GM23338 (cell line): ENCODE measurements around the gene EAF2. TPM values are rescaled to one million over a fixed set of nuclear protein-coding genes. Genes with fewer than 3 reads are reported as not detected.

Experiments
- ATAC-seq: fragments of 200-7000 bp; cut with Tn5 transposase; 3 replicates; pipeline ENCODE4 v1.9.1; 2020
- DNase-seq: peaks from one replicate; pipeline ENCODE4 v3.0.0-alpha.2; 2015; ENCODE audit warnings: low spot score
- H2AFZ ChIP-seq: fragments of 200-600 bp; sonication (generic); 2 replicates; pipeline ENCODE4 v1.8.0; 2016; ENCODE audit warnings: antibody characterized with exemption, mild to moderate bottlenecking, moderate library complexity
- H3F3A ChIP-seq: fragments of 200-600 bp; sonication (generic); replicated peaks from 2 replicates; pipeline ENCODE4 v1.8.0; 2017; ENCODE audit warnings: antibody characterized with exemption, mixed run types, low read depth
- H3K27ac ChIP-seq: fragments of 200-600 bp; sonication (generic); 2 replicates; pipeline ENCODE4 v1.6.1; 2016; ENCODE audit warnings: low read depth
- H3K27me3 ChIP-seq: fragments of 200-600 bp; sonication (generic); 2 replicates; pipeline ENCODE4 v1.8.0; 2016; ENCODE audit warnings: mild to moderate bottlenecking, mixed run types, moderate library complexity; ENCODE audit not compliant: insufficient read depth
- H3K36me3 ChIP-seq: fragments of 200-600 bp; sonication (generic); 2 replicates; pipeline ENCODE4 v1.8.0; 2016; ENCODE audit warnings: mild to moderate bottlenecking; ENCODE audit not compliant: insufficient read depth
- H3K4me1 ChIP-seq: fragments of 200-600 bp; sonication (generic); 2 replicates; pipeline ENCODE4 v1.8.0; 2016; ENCODE audit warnings: mild to moderate bottlenecking, moderate library complexity; ENCODE audit not compliant: insufficient read depth
- H3K4me2 ChIP-seq: fragments of 200-600 bp; sonication (generic); 2 replicates; pipeline ENCODE4 v1.7.1; 2017; ENCODE audit warnings: mixed run types
- H3K4me3 ChIP-seq: fragments of 200-600 bp; sonication (generic); 2 replicates; pipeline ENCODE4 v1.6.1; 2016; ENCODE audit warnings: mixed run types
- H3K79me2 ChIP-seq: fragments of 200-600 bp; sonication (generic); replicated peaks from 2 replicates; pipeline ENCODE4 v1.8.0; 2017; ENCODE audit warnings: mild to moderate bottlenecking; ENCODE audit not compliant: insufficient read depth
- H3K9me2 ChIP-seq: fragments of 200-600 bp; sonication (generic); 2 replicates; pipeline ENCODE4 v1.8.0; 2017; ENCODE audit not compliant: insufficient read depth
- H4K20me1 ChIP-seq: fragments of 200-600 bp; sonication (generic); replicated peaks from 2 replicates; pipeline ENCODE4 v1.8.0; 2017; ENCODE audit warnings: mild to moderate bottlenecking; ENCODE audit not compliant: insufficient read depth
- H3K27ac Mint-ChIP-seq: 2 replicates; pipeline ENCODE4 v1.8.0; 2020; ENCODE audit warnings: inconsistent platforms, mild to moderate bottlenecking, moderate library complexity, mixed read lengths
- H3K27me3 Mint-ChIP-seq: 3 replicates; pipeline ENCODE4 v1.8.0; 2022; ENCODE audit warnings: low read depth, mild to moderate bottlenecking, moderate library complexity, mixed read lengths, inconsistent platforms; ENCODE audit not compliant: insufficient read depth, poor library complexity
- H3K36me3 Mint-ChIP-seq: 3 replicates; pipeline ENCODE4 v1.8.0; 2021; ENCODE audit warnings: low read depth, mild to moderate bottlenecking, inconsistent platforms, moderate library complexity, mixed read lengths
- H3K4me1 Mint-ChIP-seq: 3 replicates; pipeline ENCODE4 v1.8.0; 2020; ENCODE audit warnings: mild to moderate bottlenecking, inconsistent platforms, mixed read lengths
- H3K4me3 Mint-ChIP-seq: 3 replicates; pipeline ENCODE4 v1.8.0; 2021; ENCODE audit warnings: moderate library complexity, mild to moderate bottlenecking, inconsistent platforms, mixed read lengths
- H3K9me3 Mint-ChIP-seq: 3 replicates; pipeline ENCODE4 v1.8.0; 2020; ENCODE audit warnings: moderate library complexity, mild to moderate bottlenecking, inconsistent platforms, mixed read lengths
- EZH2 ChIP-seq: fragments of 200-600 bp; sonication (generic); IDR thresholded peaks from one replicate; pipeline ENCODE4 v1.8.0; 2017; ENCODE audit warnings: antibody characterized with exemption, mild to moderate bottlenecking, low read depth; ENCODE audit not compliant: unreplicated experiment
- JUNB ChIP-seq: IDR thresholded peaks from one replicate; pipeline ENCODE4 v1.6.1; 2016; ENCODE audit warnings: antibody characterized with exemption; ENCODE audit not compliant: unreplicated experiment
- POLR2AphosphoS5 ChIP-seq: IDR thresholded peaks from 2 replicates; pipeline ENCODE4 v1.6.1; 2016; ENCODE audit warnings: antibody characterized with exemption, low read depth
- STAT1 ChIP-seq: IDR thresholded peaks from one replicate; pipeline ENCODE4 v1.6.1; 2016; ENCODE audit warnings: antibody characterized with exemption; ENCODE audit not compliant: unreplicated experiment
- ZNF331 ChIP-seq: fragments of 250-450 bp; sonication (Bioruptor Pico); IDR thresholded peaks from 2 replicates; pipeline ENCODE4 v1.5.0; 2020; ENCODE audit warnings: low read depth, mild to moderate bottlenecking, moderate library complexity
- polyA plus RNA-seq: library from polyadenylated mRNA; unstranded; fragments of >200 nt; fragmentation: Nextera tagmentation; extraction: Ambion mirVana; gene quantifications from 2 replicates; pipeline ENCODE4 v1.2.1, GENCODE V29; 2016
- total RNA-seq: library from RNA; depleted of rRNA; stranded (reverse); fragments of >200 nt; shearing (Covaris generic); gene quantifications from 2 replicates; pipeline ENCODE4 v1.2.3, GENCODE V29; 2014
- TF ChIP-seq, protein P1 (sequence below): fragments of 250-450 bp; sonication (Bioruptor Pico); IDR thresholded peaks from 2 replicates; pipeline ENCODE4 v1.5.0; 2020; ENCODE audit warnings: mild to moderate bottlenecking, moderate library complexity
- TF ChIP-seq, protein P2 (sequence below): IDR thresholded peaks from one replicate; pipeline ENCODE4 v1.6.1; 2018; ENCODE audit warnings: antibody characterized with exemption; ENCODE audit not compliant: unreplicated experiment

The EAF2 gene
- total and polyA plus RNA-seq, 2 experiments from 2014 or later, result 5.7 to 14.7 TPM

DNA sequence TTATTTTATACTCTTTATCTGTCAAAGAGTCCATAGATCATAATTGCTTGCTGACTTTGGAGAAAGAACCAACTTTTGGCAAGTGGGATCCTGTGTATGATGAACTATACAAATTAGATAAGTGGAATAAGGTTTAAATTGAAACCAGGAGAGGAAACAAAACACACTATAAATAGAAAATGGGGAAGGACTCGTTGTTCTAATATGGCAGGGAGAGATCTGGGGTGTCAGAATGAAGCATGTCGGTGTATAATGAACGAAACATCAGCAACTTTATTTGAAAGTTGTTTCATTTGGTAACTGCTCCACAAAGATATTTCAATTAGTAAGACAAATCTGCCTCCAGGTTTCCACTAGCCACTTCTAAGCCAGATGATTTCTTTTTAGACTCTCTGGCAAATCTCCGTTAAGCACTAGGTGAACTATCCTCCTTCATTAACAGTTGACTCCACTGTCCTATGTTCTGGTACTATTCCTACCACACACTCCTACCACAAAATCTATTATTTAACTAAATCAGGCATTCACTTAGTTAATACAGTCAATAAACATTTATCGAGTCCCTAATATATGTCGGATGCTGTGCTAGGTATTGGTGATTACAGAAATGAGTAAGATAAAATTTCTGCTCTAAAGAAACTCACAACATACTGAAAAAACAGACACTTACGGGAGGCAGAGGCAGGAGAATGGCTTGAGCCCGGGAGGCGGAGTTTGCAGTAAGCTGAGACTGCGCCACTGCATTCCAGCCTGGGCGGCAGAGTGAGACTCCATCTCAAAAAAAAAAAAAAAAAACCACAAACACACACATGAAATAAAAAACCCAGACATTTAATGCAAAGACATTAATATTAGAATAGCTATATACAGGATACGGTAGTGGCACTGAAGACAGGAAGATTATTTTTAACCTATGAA lies 79.3 kb downstream of the EAF2 start (continued):
- TF ChIP-seq, protein P1, sequence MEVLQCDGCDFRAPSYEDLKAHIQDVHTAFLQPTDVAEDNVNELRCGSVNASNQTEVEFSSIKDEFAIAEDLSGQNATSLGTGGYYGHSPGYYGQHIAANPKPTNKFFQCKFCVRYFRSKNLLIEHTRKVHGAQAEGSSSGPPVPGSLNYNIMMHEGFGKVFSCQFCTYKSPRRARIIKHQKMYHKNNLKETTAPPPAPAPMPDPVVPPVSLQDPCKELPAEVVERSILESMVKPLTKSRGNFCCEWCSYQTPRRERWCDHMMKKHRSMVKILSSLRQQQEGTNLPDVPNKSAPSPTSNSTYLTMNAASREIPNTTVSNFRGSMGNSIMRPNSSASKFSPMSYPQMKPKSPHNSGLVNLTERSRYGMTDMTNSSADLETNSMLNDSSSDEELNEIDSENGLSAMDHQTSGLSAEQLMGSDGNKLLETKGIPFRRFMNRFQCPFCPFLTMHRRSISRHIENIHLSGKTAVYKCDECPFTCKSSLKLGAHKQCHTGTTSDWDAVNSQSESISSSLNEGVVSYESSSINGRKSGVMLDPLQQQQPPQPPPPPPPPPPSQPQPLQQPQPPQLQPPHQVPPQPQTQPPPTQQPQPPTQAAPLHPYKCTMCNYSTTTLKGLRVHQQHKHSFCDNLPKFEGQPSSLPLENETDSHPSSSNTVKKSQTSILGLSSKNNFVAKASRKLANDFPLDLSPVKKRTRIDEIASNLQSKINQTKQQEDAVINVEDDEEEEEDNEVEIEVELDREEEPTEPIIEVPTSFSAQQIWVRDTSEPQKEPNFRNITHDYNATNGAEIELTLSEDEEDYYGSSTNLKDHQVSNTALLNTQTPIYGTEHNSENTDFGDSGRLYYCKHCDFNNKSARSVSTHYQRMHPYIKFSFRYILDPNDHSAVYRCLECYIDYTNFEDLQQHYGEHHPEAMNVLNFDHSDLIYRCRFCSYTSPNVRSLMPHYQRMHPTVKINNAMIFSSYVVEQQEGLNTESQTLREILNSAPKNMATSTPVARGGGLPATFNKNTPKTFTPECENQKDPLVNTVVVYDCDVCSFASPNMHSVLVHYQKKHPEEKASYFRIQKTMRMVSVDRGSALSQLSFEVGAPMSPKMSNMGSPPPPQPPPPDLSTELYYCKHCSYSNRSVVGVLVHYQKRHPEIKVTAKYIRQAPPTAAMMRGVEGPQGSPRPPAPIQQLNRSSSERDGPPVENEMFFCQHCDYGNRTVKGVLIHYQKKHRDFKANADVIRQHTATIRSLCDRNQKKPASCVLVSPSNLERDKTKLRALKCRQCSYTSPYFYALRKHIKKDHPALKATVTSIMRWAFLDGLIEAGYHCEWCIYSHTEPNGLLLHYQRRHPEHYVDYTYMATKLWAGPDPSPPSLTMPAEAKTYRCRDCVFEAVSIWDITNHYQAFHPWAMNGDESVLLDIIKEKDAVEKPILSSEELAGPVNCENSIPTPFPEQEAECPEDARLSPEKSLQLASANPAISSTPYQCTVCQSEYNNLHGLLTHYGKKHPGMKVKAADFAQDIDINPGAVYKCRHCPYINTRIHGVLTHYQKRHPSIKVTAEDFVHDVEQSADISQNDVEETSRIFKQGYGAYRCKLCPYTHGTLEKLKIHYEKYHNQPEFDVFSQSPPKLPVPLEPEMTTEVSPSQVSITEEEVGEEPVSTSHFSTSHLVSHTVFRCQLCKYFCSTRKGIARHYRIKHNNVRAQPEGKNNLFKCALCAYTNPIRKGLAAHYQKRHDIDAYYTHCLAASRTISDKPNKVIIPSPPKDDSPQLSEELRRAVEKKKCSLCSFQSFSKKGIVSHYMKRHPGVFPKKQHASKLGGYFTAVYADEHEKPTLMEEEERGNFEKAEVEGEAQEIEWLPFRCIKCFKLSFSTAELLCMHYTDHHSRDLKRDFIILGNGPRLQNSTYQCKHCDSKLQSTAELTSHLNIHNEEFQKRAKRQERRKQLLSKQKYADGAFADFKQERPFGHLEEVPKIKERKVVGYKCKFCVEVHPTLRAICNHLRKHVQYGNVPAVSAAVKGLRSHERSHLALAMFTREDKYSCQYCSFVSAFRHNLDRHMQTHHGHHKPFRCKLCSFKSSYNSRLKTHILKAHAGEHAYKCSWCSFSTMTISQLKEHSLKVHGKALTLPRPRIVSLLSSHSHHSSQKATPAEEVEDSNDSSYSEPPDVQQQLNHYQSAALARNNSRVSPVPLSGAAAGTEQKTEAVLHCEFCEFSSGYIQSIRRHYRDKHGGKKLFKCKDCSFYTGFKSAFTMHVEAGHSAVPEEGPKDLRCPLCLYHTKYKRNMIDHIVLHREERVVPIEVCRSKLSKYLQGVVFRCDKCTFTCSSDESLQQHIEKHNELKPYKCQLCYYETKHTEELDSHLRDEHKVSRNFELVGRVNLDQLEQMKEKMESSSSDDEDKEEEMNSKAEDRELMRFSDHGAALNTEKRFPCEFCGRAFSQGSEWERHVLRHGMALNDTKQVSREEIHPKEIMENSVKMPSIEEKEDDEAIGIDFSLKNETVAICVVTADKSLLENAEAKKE (CRISPR knock-in tag), result no peak
- TF ChIP-seq POLR2AphosphoS5, result no peak
- TF ChIP-seq, protein P2, sequence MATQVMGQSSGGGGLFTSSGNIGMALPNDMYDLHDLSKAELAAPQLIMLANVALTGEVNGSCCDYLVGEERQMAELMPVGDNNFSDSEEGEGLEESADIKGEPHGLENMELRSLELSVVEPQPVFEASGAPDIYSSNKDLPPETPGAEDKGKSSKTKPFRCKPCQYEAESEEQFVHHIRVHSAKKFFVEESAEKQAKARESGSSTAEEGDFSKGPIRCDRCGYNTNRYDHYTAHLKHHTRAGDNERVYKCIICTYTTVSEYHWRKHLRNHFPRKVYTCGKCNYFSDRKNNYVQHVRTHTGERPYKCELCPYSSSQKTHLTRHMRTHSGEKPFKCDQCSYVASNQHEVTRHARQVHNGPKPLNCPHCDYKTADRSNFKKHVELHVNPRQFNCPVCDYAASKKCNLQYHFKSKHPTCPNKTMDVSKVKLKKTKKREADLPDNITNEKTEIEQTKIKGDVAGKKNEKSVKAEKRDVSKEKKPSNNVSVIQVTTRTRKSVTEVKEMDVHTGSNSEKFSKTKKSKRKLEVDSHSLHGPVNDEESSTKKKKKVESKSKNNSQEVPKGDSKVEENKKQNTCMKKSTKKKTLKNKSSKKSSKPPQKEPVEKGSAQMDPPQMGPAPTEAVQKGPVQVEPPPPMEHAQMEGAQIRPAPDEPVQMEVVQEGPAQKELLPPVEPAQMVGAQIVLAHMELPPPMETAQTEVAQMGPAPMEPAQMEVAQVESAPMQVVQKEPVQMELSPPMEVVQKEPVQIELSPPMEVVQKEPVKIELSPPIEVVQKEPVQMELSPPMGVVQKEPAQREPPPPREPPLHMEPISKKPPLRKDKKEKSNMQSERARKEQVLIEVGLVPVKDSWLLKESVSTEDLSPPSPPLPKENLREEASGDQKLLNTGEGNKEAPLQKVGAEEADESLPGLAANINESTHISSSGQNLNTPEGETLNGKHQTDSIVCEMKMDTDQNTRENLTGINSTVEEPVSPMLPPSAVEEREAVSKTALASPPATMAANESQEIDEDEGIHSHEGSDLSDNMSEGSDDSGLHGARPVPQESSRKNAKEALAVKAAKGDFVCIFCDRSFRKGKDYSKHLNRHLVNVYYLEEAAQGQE, result no peak
- no peak for TF ChIP-seq STAT1

DNA sequence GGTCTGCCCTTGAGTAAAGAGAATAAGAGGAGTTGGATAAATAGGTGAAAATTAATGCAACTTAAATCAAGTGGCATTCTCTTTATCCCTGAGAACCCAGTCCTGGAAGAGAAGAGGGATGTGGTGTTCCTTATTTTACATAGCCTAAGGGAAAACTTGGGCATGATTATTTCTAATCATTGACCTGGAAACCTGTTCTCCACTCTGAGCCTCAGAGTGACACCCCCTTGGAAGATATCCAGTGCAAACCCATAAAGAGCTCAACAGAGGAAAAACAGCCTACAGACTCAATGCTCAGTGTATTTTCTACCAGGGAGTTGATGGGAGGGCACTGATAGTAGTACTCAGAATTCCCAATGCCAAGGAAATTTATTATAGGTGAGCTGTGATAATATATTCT lies 81.2 kb downstream of the EAF2 start:
- H3K27ac ChIP-seq, result no peak overlapping the region
- no peak overlapping the region for H2AFZ ChIP-seq
- no peak for ATAC-seq
- H3K9me3 Mint-ChIP-seq, result no peaks in the 10 kb centered on the region
- H4K20me1 ChIP-seq, result no peaks in the 10 kb centered on the region
- H3K36me3 ChIP-seq, result no peaks in the 10 kb centered on the region
- H3K9me2 ChIP-seq, result no peaks in the 10 kb centered on the region
- no peaks in the 10 kb centered on the region for H3K27me3 Mint-ChIP-seq
- H3K36me3 Mint-ChIP-seq, result no peaks in the 10 kb centered on the region; the same call in 2 of the 3 replicates
- no peaks in the 10 kb centered on the region for H3K4me1 ChIP-seq
- no peak for DNase-seq
- no peak overlapping the region for H3K4me3 Mint-ChIP-seq
- no peak overlapping the region for H3K4me3 ChIP-seq
- H3K27ac Mint-ChIP-seq, result no peak overlapping the region
- no peak overlapping the region for H3K4me2 ChIP-seq
- H3K27me3 ChIP-seq, result no peaks in the 10 kb centered on the region
- no peaks in the 10 kb centered on the region for H3K79me2 ChIP-seq
- H3F3A ChIP-seq, result no peaks in the 10 kb centered on the region
- peaks cover 10% of the 10 kb centered on the region; the same call in 2 of the 3 replicates for H3K4me1 Mint-ChIP-seq
- TF ChIP-seq, protein P2, result no peak
- no peak for TF ChIP-seq ZNF331
- no peak for TF ChIP-seq JUNB
- TF ChIP-seq EZH2, result no peak
